SK-MEL-5 (cell line): ENCODE data around the gene NOX4. TPM values are rescaled to one million over a fixed set of nuclear protein-coding genes. Genes with fewer than 3 reads are reported as not detected.

ENCODE experiments used
- DNase-seq: peaks from one replicate; pipeline ENCODE4 v3.0.0-alpha.2; 2016; ENCODE audit warnings: low read depth, low spot score
- in situ Hi-C: cut with HindIII; loops from 2 replicates; pipeline ENCODE4 v1.10.0; 2016; ENCODE audit warnings: low sequenced_read_pairs, high pct_unique_total_duplicates, low pct_unique_long_range_greater_than_20kb
- polyA plus RNA-seq, 2 experiments: library from polyadenylated mRNA; depleted of rRNA; stranded (reverse); fragments of >200 nt; gene quantifications; 2 replicates each; pipeline ENCODE4 v1.2.3, GENCODE V29; 2015
- total RNA-seq: library from RNA; depleted of rRNA; stranded (reverse); fragments of >200 nt; shearing (Covaris generic); gene quantifications from 2 replicates; pipeline ENCODE4 v1.2.3, GENCODE V29; 2014; rRNA removed

NOX4 gene
- 4.1 and 4.6 TPM in 2 replicates for total RNA-seq
- polyA plus RNA-seq (2015; cell fraction: cytosol; rRNA removed): 3.6 and 6.8 TPM in 2 replicates
- polyA plus RNA-seq (2015; cell fraction: nucleus; rRNA removed): 1.4 and 2.1 TPM in 2 replicates

DNA sequence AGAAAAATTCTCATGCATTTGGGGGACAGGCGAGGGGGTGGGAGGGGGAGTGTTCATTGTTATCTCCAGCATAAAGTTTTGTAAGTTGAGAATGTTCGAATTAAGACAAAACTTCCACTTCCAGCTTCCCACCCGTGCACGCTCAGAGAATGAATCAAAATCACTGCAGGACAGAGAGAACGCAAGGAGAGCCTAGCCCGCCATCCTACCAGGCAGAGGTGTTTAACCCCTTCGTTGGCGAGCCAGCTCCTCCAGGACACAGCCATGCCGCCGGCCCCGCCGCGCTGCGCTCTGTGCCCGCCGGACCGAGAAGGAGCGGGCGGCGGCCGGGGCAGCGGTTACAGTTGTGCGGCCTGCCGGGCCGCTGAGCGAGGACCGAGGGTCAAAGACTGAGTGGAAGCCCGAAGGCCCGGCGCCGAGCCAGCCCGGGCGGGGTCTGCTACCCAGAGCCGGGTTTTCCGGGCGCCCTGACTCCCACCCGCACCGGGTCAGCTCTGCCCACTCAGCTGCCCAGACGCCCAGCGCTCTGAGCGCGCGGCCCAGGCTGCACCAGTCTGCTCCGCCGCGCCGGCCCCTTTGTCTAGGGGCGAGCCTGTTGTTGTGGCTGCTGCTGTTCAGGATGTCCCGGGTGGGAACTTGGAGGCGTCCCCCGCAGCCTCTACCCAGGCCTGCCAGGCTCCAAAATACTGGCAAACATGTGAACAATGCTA lies at the start of gene NOX4:
Gene NOX4, minus strand, starts transcription at position 395 of the 710 bp plus-strand sequence. Its CDS starts 129 bp downstream, at position 266.
- in situ Hi-C loops: no loop called here
- DNase-seq: peak; percentile 24

DNA sequence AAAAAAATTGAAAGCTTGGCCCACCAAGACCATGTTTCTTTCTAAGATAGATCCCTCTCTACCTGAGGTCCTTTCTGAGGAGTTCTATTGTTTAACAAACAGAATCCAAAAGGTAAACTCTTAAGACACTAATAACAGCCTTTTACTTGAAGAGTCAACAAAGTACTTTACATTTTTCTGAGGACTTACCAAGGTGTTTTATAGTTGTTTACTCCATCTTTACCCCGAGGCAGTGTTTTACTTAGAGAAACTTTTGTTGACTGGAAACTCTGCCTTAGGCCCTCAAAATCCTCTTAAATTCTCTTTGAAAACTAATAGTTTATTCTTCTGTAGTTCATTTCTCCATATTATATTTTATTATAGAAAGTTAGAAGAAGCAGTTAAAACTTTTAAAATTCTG lies 49.7 kb upstream of the NOX4 start:
- in situ Hi-C loops: no loop called here
- no peak for DNase-seq

DNA sequence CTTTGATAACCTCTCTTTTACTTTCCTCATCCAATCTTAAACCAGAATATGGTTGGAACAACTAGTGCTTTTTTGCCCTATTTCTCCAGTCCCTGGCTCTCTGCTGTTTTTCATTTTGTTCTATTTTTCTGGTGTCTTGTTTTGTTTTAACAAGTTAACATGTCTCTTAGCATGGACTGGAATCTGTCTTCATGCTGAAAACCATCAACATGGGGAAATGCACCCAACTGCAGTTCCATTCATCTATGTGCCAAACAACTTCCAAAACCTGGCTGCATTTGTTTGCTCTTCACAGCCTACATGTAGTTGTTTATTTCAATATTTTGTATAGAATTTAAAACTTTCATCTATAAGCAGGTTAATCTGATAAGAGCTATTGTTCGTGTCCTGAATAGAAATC lies 46.8 kb upstream of the NOX4 start:
- in situ Hi-C loops: no loop called here

DNA sequence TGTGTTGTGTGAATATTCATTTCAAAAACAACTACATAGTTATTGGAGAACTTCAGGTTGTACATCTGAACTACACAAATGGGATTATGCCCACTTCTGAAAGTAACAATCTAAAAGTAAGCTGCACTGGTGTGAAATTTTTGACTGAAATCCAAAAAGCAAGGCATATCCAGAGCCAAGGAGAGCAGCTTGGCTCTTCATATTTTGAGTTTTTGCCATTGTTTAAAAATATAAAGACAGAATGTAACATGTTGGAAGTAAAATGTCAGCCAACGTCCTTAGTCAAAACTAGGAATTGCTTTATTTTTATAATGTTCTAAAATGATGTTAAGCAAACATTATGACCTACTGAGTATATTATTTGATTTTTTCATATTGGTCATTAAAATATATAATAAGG lies 45.8 kb upstream of the NOX4 start:
- no peak for DNase-seq
- in situ Hi-C loops: no loop called here

More for the DNA sequence above, 46.8 kb upstream of the NOX4 start:
- no peak for DNase-seq

DNA sequence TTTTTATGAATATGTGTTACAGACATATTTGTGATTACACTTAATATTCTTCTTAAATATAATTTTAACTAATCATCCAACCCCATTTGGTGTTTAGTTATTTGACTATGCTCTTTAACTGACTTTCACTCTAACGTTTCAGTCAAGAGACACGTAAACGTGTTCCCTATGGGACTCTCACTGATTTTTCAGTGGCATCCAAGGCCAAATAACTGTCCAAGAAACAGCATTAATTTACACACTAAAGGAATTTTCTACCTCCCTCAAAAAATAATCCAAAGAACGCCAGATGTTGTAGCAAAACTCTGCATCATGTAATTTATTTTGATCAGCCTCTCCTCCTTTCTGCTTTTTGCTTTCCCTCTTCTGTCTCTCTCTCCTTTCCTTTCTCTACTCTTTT lies 44.0 kb upstream of the NOX4 start:
- no peak for DNase-seq
- in situ Hi-C loops: no loop called here

DNA sequence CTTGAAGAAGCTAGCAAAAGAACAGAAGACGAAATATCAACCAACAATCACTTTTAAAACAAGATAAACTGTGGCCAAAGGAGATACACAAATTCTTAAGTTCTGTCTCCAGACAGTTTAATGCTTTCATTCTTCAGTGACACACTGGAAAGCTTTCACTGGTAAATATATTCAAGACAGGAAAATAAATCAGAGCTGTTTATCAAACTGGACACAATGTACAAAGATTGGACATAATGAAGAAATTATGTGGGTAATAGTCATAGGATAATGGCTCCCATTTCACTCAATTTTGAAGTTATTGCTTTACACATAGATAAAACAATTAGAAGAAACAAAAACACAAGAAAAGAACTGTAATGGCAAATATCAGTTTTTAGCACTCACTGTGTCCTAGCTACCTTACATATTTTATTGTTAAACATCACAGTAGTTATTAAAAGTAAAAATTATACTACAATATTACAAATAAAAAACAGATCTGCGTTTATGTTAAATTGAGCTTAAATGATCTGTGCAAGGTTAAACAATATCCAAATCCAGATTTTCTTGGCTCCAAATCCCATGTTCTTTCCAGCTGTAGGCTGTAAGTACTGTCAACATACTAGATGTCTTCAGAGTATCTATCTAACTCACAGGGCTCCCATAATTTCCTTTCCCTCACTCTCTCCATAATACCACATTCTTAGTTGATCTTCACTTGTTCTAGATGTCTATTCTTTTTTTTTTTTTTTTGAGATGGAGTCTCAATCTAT lies 38.6 kb upstream of the NOX4 start:
- no peak for DNase-seq
- in situ Hi-C loops: no loop called here

DNA sequence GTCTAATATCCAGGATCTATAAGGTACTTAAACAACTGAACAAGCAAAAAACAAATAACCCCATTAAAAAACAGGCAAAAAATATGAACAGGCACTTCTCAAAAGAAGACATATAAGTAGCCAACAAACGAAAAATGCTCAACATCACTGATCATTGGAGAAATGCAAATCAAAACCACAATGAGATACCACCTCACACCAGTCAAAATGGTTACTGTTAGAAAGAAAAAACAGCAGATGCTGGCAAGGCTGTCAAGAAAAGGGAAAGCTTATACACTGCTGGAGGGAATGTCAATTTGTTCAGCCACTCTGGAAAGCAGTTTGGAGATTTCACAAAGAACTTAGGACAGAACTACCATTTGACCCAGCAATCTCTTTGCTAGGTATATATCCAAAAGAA lies 30.6 kb upstream of the NOX4 start:
- in situ Hi-C loops: no loop called here

DNA sequence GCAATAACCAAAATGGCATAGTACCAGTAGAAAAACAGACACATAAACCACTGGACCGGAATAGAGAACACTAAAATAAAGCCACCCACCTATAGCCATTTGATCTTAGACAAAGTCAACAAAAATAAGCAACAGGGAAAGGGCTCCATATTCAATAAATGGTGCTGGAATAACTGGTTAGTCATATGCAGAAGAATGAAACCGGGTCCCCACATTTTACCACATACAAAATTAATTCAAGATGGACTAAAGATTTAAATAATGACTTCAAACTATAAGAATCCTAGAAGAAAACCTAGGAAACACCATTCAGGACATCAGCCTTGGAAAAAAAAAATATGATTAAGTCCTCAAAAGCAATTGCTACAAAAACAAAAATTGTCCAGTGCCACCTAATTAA lies 30.1 kb upstream of the NOX4 start:
- in situ Hi-C loops: no loop called here
- DNase-seq: no peak

More for the DNA sequence above, 30.6 kb upstream of the NOX4 start:
- no peak for DNase-seq

DNA sequence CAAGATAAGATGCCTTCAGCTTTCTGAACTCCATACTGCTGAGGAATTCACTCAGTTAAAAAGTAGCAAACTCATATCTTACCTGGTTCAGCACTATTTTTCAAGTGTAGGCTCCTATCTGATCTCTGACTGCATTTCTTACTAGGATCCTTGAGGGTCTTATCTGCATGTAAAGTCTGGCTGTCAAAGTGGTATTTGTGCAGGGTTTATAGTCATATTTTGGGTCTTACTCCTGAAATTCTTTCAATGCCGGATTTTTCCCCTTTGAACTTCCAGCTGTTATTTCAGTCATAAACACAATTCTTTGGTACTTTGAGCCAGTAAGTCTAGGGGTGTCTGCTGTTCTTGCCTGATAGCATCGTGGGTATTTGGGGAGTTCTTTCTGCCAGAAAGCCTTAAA lies 25.3 kb upstream of the NOX4 start:
- in situ Hi-C loops: no loop called here
- DNase-seq: no peak

DNA sequence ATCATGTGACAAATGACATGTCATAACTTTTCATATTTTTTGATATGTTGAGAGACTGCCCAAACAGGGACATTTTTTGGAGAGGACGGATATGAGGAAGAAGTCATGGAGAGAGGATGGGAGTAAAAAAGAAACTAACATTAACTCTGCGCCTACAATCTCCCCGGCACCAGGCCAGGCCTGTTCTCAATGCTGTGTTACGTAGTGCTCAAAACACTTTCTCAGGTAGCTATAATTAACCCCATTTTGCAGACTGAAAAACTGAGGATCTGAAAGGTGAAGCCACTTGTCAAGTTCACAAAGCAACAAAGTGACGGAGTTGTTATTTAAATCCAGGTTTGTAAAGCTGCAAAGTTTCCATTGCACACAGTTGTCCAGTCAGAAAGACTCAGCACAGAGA lies 17.4 kb upstream of the NOX4 start:
- no peak for DNase-seq
- in situ Hi-C loops: no loop called here

DNA sequence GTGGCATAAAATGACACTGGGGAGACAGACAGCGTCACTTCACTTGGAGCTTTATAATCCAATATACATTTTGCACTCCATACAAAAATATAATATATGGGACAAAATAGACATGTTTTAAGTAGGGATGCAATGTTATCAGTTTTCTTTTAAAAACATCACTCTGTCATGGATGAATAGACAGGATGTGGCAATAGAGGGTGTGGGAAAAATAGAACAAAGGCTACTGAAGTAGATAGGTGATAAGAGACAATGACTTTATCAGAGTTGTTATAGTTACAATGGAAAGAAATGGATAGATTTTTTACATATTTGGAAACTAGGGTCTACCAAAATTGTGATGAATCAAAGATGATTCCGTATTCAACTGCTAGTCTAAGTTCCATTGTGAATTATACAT lies 13.1 kb upstream of the NOX4 start:
- DNase-seq: no peak
- in situ Hi-C loops: no loop called here

DNA sequence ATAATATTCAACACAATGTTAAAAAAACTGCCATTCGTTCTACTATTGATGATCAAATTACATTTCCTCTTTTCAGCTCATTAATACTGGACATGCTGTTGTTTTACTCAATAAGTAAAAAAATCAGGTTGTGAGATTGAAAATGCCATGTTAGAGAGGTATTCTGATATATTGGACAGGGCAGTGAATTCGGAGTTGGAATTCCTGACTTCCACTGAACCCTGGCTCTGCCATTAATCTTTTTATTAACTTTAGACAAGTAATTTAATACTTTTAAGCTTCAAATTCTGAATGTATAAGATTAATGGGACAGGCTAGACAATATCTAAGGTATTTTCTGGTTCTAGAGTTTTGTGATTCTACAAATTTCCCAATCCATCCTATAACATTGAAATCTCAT lies 12.2 kb upstream of the NOX4 start:
- in situ Hi-C loops: no loop called here
- no peak for DNase-seq

DNA sequence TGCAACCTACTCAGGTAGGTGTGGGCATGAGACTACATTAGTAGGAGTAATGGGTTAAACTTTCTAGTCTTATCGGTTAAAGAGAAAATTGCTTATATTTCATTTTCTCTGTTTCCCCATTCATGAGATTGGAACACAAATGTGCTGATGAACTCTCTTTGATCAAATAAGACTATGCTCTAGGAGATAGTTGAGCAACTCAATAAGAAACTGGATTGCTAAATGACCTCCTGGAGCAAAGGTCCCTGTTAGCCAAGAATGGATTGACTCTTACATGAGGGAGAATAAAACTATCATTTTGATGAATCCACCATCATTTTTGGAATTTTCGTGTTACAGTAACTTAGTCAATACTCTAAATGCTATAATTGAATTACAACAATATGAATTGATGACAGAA lies 11.1 kb upstream of the NOX4 start:
- in situ Hi-C loops: no loop called here
- DNase-seq: no peak

DNA sequence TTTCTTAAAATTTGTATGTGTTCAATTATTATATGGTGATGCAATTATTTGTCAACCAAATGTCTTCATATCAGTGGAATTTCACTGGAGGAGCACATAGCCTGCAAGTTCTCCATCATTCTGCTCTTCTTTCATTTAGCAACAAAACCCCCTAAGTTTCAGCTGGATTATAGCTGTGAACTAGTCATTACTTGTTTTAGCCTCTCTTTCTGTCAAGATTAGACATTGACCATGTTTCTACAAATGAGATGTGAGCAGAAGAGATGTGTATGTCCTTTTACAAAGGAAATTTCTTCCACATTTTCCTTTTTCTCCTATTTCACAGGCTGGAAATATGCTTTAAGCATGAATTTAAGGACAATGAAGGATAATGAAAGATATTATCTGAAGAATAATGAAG lies 9.2 kb upstream of the NOX4 start:
- in situ Hi-C loops: no loop called here
- no peak for DNase-seq

DNA sequence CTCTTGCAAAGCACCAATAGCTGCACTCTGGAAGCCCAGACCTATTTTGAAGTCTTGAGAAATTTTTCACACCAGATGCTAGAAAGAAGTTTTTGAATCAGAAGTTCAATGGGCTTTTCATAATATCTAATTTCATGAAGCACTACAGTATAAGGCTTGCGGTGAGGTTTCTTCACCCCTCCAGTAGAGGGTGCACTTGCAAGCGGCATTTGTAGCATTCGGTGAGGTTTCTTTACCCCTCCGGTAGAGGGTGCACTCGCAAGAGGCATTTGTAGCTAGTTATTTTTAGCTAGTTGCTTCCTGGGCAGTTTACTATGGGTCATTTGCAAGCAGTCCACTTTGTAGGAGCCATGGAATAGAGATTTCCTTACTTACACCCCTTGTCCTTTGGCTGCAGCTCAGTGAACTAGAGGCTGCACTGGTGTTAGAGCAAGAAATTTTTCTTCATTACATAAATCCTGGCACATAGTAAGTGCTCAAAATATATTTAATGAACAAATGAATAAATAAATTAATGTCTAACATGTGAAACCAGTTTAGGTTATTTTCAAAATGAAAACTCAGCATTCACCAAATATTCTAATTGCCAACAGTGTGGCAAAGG lies 7.8 kb upstream of the NOX4 start:
- peak; percentile 35 for DNase-seq
- in situ Hi-C loops: no loop called here

DNA sequence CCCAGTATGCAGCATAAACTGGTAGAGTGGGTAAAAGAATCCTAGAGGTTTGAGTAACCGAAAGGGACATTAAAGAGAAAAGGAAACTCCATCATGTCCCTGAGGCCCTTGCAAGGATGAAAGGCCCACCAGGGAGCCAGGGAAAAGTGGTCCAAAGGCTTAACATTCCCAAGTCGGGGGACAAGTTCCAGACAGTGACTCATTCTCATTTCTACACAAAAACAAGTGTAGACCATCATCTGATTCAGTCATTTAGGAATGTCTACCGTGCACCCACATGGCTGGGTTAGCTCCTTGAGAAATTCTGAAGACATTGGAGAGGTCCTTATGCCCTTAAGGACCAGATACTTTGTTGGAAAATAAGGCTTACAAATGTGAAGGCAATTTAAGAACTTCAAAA lies 4.8 kb upstream of the NOX4 start:
- DNase-seq: no peak
- in situ Hi-C loops: no loop called here

DNA sequence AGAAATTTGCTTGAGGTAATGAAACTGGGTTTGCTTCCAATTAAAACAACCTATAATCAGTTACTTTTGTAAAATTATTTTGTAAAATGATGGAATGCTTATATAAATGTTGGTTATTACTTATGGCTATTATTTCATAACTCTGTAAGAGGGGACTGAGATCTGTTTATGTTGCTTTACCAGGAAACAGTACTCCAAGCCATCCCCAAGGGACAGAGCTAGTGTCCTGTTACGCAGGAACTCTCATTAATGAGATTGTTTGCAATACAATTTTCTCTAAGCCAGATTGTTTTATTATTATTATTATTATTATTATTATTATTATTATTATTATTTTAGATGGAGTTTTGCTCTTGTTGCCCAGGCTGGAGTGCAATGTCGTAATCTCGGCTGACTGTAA lies 2.3 kb upstream of the NOX4 start:
- in situ Hi-C loops: no loop called here

DNA sequence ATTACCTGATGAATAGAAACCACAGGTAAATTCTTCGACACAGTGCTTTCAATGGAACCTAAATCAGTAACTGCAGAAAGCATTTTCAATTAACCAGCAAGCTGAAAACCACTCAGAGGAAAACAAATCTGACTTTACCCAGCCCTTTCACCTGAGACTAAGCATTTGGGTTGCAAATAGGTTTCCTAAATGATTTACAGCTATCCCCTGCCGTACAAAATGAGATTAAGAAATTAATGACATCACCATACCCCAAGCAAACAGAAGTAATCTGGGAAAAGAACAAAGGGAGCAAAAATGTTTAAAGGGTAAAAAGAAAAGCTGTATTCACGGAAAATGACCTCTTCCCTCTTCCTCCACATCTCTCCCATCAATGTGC lies 584 bp downstream of the NOX4 start:
- no peak for DNase-seq
- in situ Hi-C loops: no loop called here

More for the DNA sequence above, 2.3 kb upstream of the NOX4 start:
- no peak for DNase-seq

DNA sequence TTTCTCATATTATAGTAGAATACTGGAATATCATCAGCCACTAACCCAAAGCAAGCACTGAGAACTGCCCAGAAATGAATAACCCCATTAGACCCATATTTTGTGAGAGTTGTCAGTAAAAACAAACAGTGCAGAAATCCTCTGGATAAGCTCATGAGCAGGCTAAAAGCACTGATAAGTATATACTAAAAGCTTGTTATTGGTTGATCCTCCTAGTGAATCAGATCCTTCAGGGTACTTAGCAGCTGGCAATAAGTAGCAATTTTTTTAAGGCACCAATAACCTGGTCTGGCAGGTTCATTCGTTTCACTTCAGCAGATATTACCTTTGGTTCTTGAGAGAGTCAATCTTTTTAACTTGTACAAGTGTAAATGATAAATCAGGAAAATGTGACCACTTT lies 1.2 kb downstream of the NOX4 start:
- in situ Hi-C loops: no loop called here

More for the DNA sequence above, 1.2 kb downstream of the NOX4 start:
- DNase-seq: no peak
